Effector memory CD8-positive, alpha-beta T cell (primary cell): ENCODE data around the gene RNF138.

Experiments
- ATAC-seq: fragments of 150-1000 bp; cut with Tn5 transposase; replicated peaks from 2 replicates; pipeline ENCODE4 v1.10.0; 2021; ENCODE audit warnings: mild to moderate bottlenecking, moderate library complexity
- DNase-seq, 3 experiments: peaks; one replicate each; pipeline ENCODE4 v3.0.0; 2021
- H3K27ac Mint-ChIP-seq, 2 donors: one replicate each; pipeline ENCODE4 v1.8.0; 2022; ENCODE audit warnings: mild to moderate bottlenecking in 2 of 2, mixed read lengths in 2 of 2, moderate library complexity in 2 of 2
- H3K27me3 Mint-ChIP-seq, 2 donors: one replicate each; pipeline ENCODE4 v1.8.0; 2022; ENCODE audit warnings: mixed read lengths in 2 of 2
- H3K36me3 Mint-ChIP-seq: one replicate; pipeline ENCODE4 v1.8.0; 2022; ENCODE audit warnings: mild to moderate bottlenecking, moderate library complexity, mixed read lengths; ENCODE audit not compliant: insufficient read depth
- H3K4me1 Mint-ChIP-seq, 2 donors: one replicate each; pipeline ENCODE4 v1.8.0; 2022; ENCODE audit warnings: low read depth in 2 of 2, mixed read lengths in 2 of 2
- H3K4me3 Mint-ChIP-seq, 2 donors: one replicate each; pipeline ENCODE4 v1.8.0; 2022; ENCODE audit warnings: mild to moderate bottlenecking in 2 of 2, mixed read lengths in 2 of 2, moderate library complexity in 2 of 2
- H3K9me3 Mint-ChIP-seq, 2 donors: one replicate each; pipeline ENCODE4 v1.8.0; 2022; ENCODE audit warnings: mixed read lengths in 2 of 2
- total RNA-seq, 9 experiments: gene quantifications; one replicate each; lab custom pipeline; 2026; lab: John Stamatoyannopoulos, UW

The RNF138 gene
- total RNA-seq = 39.4 to 78.0 (median 54.4) reads per million in 9 experiments

GRCh38 chr18:32091724-32092421, at the start of gene RNF138:
RNF138 (plus strand) TSS chr18:32091874; CDS start chr18:32092777, 903 bp downstream.
- H3K4me1 Mint-ChIP-seq = peaks cover 31 to 38% of the 10 kb centered on the region in 2 donors
- H3K36me3 Mint-ChIP-seq = peaks cover 44% of the 10 kb centered on the region
- peak; percentile 83 to 86 (median 86) for DNase-seq
- H3K9me3 Mint-ChIP-seq = no peaks in the 10 kb centered on the region
- ATAC-seq = peak; percentile 69
- H3K27me3 Mint-ChIP-seq = no peaks in the 10 kb centered on the region
- peak within 1 kb of the TSS; percentile 96 to 98 for H3K27ac Mint-ChIP-seq
- H3K4me3 Mint-ChIP-seq = peak within 1 kb of the TSS; percentile 98 to 99

- Mint-ChIP-seq H3K27ac (peak overlapping the region; percentile 79 to 93), H3K27me3 (no peaks in the 10 kb centered on the region), H3K4me1 (peaks cover 45% of the 10 kb centered on the region in 2 donors), H3K9me3 (no peaks in the 10 kb centered on the region), H3K36me3 (peaks cover 84% of the 10 kb centered on the region), H3K4me3 (peak overlapping the region in 1 of 2 donors; percentile 68)
- DNase-seq (no peak), ATAC-seq (no peak)
Observed at GRCh38 chr18:32042337-32042736, 49.3 kb upstream of the RNF138 start.

- ATAC-seq (peak; percentile 38), DNase-seq (no peak)
- Mint-ChIP-seq H3K27ac (peak overlapping the region; percentile 67 to 90), H3K27me3 (no peaks in the 10 kb centered on the region), H3K4me1 (peaks cover 30 to 46% of the 10 kb centered on the region in 2 donors), H3K4me3 (peak overlapping the region; percentile 50 to 71), H3K36me3 (peaks cover 84% of the 10 kb centered on the region), H3K9me3 (no peaks in the 10 kb centered on the region)
Observed at GRCh38 chr18:32048507-32049091, 43.1 kb upstream of the RNF138 start.

DNA sequence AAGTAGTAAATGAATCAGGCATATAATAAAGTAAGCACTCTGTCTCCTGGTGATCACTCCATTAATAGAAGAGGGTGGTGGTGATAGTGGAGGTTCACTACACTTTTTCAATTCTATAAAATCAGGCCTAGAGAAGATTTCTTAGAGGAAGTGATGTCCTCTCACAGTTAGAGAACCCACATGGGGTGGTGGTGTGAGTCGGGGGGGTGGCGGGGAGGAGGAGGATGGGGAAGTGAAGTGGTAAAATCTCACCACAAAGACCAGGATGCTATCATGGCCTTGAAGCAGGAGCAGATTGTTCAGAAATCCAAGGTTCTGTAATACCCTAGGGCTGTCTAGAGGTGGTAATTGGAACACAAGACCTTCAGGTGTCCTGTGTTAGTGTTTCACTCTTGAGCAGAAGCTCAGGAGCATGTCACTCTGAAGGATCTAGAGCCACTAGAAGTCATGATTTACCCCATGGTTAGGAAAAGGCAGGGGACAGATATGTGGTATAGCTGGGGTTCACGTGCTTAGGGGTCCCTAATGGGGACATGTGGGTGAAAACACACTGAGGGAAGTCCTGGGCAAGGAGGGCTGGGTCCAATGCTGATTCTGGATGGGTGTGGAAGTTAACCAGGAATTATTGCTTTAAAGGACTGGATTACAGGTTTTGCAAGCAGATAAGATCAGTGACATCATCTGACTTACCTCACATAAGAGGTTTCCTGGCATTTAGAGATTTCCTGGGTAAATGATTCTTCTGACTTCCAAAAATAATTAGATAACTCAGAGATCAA, 42.1 kb upstream of the RNF138 start:
- Mint-ChIP-seq H3K27ac (peak overlapping the region; percentile 67 to 90), H3K4me1 (peaks cover 29 to 49% of the 10 kb centered on the region in 2 donors), H3K36me3 (peaks cover 85% of the 10 kb centered on the region), H3K4me3 (peak overlapping the region; percentile 50 to 71), H3K27me3 (no peaks in the 10 kb centered on the region), H3K9me3 (no peaks in the 10 kb centered on the region)
- ATAC-seq (peak; percentile 78), DNase-seq (peak; percentile 6 to 25 (median 16))

- DNase-seq (no peak), ATAC-seq (no peak)
- H3K27ac Mint-ChIP-seq = peak overlapping the region in 1 of 2 donors; percentile 71
- H3K4me3 Mint-ChIP-seq = no peak overlapping the region
- peaks cover 30 to 54% of the 10 kb centered on the region in 2 donors for H3K4me1 Mint-ChIP-seq
- no peaks in the 10 kb centered on the region for H3K27me3 Mint-ChIP-seq
- no peaks in the 10 kb centered on the region for H3K9me3 Mint-ChIP-seq
- peaks cover 69% of the 10 kb centered on the region for H3K36me3 Mint-ChIP-seq
Observed at GRCh38 chr18:32056613-32057358, 34.9 kb upstream of the RNF138 start.

GRCh38 chr18:32057624-32058165, 34.0 kb upstream of the RNF138 start:
- H3K27me3 Mint-ChIP-seq = no peaks in the 10 kb centered on the region
- peaks cover 64% of the 10 kb centered on the region for H3K36me3 Mint-ChIP-seq
- peaks cover 29 to 52% of the 10 kb centered on the region in 2 donors for H3K4me1 Mint-ChIP-seq
- DNase-seq (no peak), ATAC-seq (no peak)
- H3K9me3 Mint-ChIP-seq = no peaks in the 10 kb centered on the region
- no peak overlapping the region for H3K4me3 Mint-ChIP-seq
- H3K27ac Mint-ChIP-seq = no peak overlapping the region

GRCh38 chr18:32060026-32060425, 31.6 kb upstream of the RNF138 start:
- no peaks in the 10 kb centered on the region for H3K9me3 Mint-ChIP-seq
- H3K27me3 Mint-ChIP-seq = no peaks in the 10 kb centered on the region
- peaks cover 65% of the 10 kb centered on the region for H3K36me3 Mint-ChIP-seq
- ATAC-seq (no peak), DNase-seq (no peak)
- peaks cover 29 to 42% of the 10 kb centered on the region in 2 donors for H3K4me1 Mint-ChIP-seq
- H3K27ac Mint-ChIP-seq = peak overlapping the region; percentile 11 to 16
- no peak overlapping the region for H3K4me3 Mint-ChIP-seq

- peak overlapping the region; percentile 20 to 36 for H3K27ac Mint-ChIP-seq
- H3K4me3 Mint-ChIP-seq = no peak overlapping the region
- no peaks in the 10 kb centered on the region for H3K9me3 Mint-ChIP-seq
- peaks cover 83% of the 10 kb centered on the region for H3K36me3 Mint-ChIP-seq
- no peak for DNase-seq
- H3K4me1 Mint-ChIP-seq = peaks cover 2 to 13% of the 10 kb centered on the region in 2 donors
- no peak for ATAC-seq
- no peaks in the 10 kb centered on the region for H3K27me3 Mint-ChIP-seq
Observed at GRCh38 chr18:32067375-32068167, 24.1 kb upstream of the RNF138 start.

DNA sequence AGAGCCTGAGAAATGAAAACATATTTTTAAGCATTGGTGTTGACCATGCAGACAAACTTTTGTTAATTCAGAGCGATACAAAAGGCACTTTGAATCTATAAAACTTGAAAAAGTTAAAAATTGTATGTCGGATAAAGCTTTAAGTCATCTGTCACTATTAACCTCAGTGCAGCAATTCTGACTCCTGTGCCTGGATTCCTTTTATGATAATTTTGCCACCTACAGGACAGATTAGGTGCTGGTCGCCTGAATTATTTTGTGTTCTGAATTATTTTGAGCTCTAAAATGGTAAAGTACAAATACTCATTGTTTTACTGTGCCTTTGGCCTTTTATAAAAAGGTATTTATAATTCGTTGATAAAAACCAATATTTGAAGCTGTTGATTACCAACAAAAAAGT, 19.4 kb upstream of the RNF138 start:
- Mint-ChIP-seq H3K36me3 (peaks cover 54% of the 10 kb centered on the region), H3K4me1 (peaks cover 3 to 12% of the 10 kb centered on the region in 2 donors), H3K27ac (peak overlapping the region in 1 of 2 donors; percentile 44), H3K4me3 (no peak overlapping the region), H3K27me3 (no peaks in the 10 kb centered on the region), H3K9me3 (no peaks in the 10 kb centered on the region)
- ATAC-seq (peak; percentile 75), DNase-seq (no peak)

GRCh38 chr18:32074206-32074605, 17.5 kb upstream of the RNF138 start:
- H3K9me3 Mint-ChIP-seq = no peaks in the 10 kb centered on the region
- DNase-seq (no peak), ATAC-seq (no peak)
- H3K4me3 Mint-ChIP-seq = no peak overlapping the region
- peaks cover 46% of the 10 kb centered on the region for H3K36me3 Mint-ChIP-seq
- H3K27me3 Mint-ChIP-seq = no peaks in the 10 kb centered on the region
- H3K27ac Mint-ChIP-seq = peak overlapping the region; percentile 23 to 70
- peaks cover 1 to 8% of the 10 kb centered on the region in 2 donors for H3K4me1 Mint-ChIP-seq

- Mint-ChIP-seq H3K36me3 (peaks cover 33% of the 10 kb centered on the region), H3K27me3 (no peaks in the 10 kb centered on the region), H3K4me3 (no peak overlapping the region), H3K9me3 (no peaks in the 10 kb centered on the region), H3K4me1 (peaks cover 8 to 15% of the 10 kb centered on the region in 2 donors), H3K27ac (no peak overlapping the region)
- no peak for ATAC-seq
- DNase-seq = no peak
Observed at GRCh38 chr18:32078845-32079244, 12.8 kb upstream of the RNF138 start.

GRCh38 chr18:32081881-32082280, 9.8 kb upstream of the RNF138 start:
- DNase-seq (no peak), ATAC-seq (no peak)
- H3K9me3 Mint-ChIP-seq = no peaks in the 10 kb centered on the region
- H3K4me3 Mint-ChIP-seq = no peak overlapping the region
- H3K27me3 Mint-ChIP-seq = no peaks in the 10 kb centered on the region
- H3K4me1 Mint-ChIP-seq = peaks cover 25 to 36% of the 10 kb centered on the region in 2 donors
- H3K27ac Mint-ChIP-seq = no peak overlapping the region
- peaks cover 38% of the 10 kb centered on the region for H3K36me3 Mint-ChIP-seq
